ENCODE data around the gene TBL1X.

GRCh38 chrX:9471571-9471985 lies 6.7 kb downstream of the TBL1X start:
- no peak for TF ChIP-seq POLR2AphosphoS5 (IDR thresholded peaks at IDR 0.05)
- no peak for TF ChIP-seq CTCF (IDR thresholded peaks at IDR 0.05)
- TF ChIP-seq POLR2A (IDR thresholded peaks at IDR 0.05), result no peak

Data from stomach (tissue), 4 donors.